ENCODE measurements around the gene PKN3.
"Not testable (repeated sequence)": the region's sequence is repeated elsewhere in the genome, so short reads cannot be mapped to it uniquely, and the experiment has no call there.

The PKN3 gene

DNA sequence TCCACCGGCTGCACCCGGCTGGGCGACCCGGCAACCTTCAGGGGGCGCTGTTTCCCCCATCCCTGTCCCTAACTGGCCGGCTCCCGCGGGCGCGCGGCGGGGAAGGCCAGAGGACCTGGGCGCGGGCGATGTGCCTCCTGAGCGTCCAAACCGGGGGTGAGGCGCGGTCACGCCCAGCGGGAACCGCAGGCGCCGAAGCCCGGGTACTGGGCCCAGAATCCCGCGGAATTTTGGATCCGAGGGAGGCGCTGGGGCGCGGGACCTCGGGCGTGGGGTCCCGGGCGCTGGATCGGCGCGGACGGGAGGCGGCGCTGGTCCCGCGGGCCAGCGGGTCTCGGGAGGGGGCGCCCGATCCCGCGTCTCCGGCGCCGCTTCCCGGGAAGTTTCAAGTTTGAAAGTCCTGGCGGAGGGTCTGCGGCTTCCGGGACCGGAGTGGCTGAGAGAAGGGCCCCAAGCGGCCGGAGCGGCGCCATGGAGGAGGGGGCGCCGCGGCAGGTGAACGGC, at the start of gene PKN3:
Gene PKN3 (plus strand): TSS at position 59 of the 504 bp plus-strand sequence. CDS start 413 bp downstream, at position 472.
- H3K9ac ChIP-seq (ENCODE audit: low read depth, low read length), result peak within 1 kb of the TSS; percentile 63
- H3K4me3 ChIP-seq (ENCODE audit: low read depth, low read length), result peak within 1 kb of the TSS; percentile 81
- H3K27ac ChIP-seq (ENCODE audit: low read depth, low read length), result peak within 1 kb of the TSS; percentile 67
- H3K36me3 ChIP-seq (ENCODE audit: control insufficient read depth, insufficient read depth, low read length), result peaks cover 11% of the 10 kb centered on the region
- no peaks in the 10 kb centered on the region for H3K27me3 ChIP-seq (ENCODE audit: control insufficient read depth, insufficient read depth, low read length)
- no peaks in the 10 kb centered on the region for H3K4me1 ChIP-seq (ENCODE audit: control insufficient read depth, insufficient read depth, low read length)
- no peaks in the 10 kb centered on the region for H3K9me3 ChIP-seq (ENCODE audit: control insufficient read depth, insufficient read depth, low read length)

DNA sequence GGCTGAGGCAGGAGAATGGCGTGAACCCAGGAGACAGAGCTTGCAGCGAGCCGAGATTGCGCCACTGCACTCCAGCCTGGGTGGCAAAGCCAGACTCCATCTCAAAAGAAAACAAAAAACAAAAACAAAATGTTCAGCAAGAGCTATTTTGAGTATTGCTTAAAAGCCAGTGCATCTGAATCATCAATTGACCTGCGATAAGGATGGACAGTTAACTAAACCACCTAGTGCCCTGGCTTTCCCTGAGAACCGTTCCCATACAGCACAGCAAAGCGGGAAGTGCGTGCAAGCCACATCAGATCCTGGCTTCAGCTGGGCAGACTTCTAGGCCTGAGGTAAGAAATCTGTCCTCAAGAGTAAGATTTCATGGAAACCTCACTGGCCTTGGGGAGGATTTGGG, 48.4 kb upstream of the PKN3 start:
- peaks cover 5% of the 10 kb centered on the region; the same call in 1 of the 2 replicates for H3K36me3 ChIP-seq (ENCODE audit: control insufficient read depth, insufficient read depth, low read length)
- no peaks in the 10 kb centered on the region for H3K9me3 ChIP-seq (ENCODE audit: control insufficient read depth, insufficient read depth, low read length)
- no peak overlapping the region for H3K4me3 ChIP-seq (ENCODE audit: low read depth, low read length)
- H3K9ac ChIP-seq (ENCODE audit: low read depth, low read length), result no peak overlapping the region
- no peak overlapping the region for H3K27ac ChIP-seq (ENCODE audit: low read depth, low read length)
- H3K27me3 ChIP-seq (ENCODE audit: control insufficient read depth, insufficient read depth, low read length), result no peaks in the 10 kb centered on the region
- H3K4me1 ChIP-seq (ENCODE audit: control insufficient read depth, insufficient read depth, low read length), result no peaks in the 10 kb centered on the region

DNA sequence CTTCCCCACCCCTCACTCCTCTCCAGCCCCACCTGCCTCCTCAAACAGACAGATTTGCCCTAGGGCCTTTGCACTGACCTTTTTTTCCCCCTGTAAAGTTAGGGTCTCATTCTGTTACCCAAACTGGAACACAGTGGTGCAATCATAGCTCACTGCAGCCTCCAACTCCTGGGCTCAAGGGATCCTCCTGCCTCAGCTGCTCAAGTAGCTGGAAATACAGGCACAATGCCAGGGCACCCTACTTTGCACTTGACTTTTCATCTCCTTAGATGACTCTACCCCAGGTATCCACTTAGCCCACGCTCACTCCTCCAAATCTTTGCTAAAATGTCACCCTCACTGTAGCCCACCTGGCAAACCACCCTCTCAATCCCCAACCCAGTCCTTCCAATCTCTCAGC, 47.8 kb upstream of the PKN3 start:
- Histone ChIP-seq H3K27me3 (ENCODE audit: control insufficient read depth, insufficient read depth, low read length) (no peaks in the 10 kb centered on the region), H3K27ac (ENCODE audit: low read depth, low read length) (no peak overlapping the region), H3K36me3 (ENCODE audit: control insufficient read depth, insufficient read depth, low read length) (peaks cover 3% of the 10 kb centered on the region; the same call in 1 of the 2 replicates), H3K9me3 (ENCODE audit: control insufficient read depth, insufficient read depth, low read length) (no peaks in the 10 kb centered on the region), H3K9ac (ENCODE audit: low read depth, low read length) (no peak overlapping the region), H3K4me1 (ENCODE audit: control insufficient read depth, insufficient read depth, low read length) (no peaks in the 10 kb centered on the region), H3K4me3 (ENCODE audit: low read depth, low read length) (no peak overlapping the region)

DNA sequence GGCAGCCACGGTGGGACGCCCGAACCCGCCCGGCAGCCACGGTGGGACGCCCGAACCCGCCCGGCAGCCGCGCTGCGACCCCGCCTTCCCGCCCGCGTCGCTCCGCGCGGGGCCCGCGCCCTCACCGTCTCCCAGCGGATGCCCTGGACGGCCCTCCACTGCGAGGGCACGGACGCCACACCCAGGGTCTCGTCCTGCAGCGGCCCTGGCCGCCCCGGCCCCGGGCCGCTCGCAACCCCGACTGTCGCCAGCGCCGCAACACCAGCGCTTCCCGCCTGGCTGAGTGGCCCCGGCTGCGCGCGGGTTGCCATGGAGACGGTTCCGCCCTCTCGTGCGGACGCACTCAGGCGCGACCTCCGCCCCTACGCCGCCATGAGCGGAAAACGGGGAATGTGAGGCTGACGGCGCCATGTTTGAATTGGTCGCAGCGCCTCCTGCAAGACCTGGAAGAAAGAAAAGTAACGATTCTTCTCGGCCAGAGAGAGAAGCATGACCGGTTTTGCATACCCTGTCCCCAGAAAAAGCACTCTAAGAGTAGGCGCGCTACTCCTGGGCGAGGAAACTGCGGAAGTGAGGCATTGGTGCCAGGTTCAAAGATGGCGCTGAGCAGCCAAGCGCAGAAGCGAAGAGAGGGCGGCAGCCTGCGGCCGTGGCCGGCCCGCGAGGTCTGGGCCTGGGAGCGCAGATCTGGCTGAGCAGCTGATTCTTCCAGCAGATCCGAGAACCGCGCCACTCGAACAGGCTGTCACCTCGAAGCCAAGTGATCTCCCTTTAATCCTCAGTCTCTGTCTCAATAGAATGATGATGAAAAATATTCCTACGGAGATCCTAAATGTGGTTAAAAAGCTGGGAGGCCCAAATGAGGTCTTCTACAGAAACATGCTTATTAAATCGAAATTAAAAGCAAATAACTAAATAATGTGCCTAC, 45.6 kb upstream of the PKN3 start, which contains the start of gene DYNC2I2:
Gene DYNC2I2 (minus strand): TSS at position 432 of the 928 bp plus-strand sequence. CDS start 121 bp downstream, at position 311.
- peak within 1 kb of the TSS; percentile 100 for H3K9ac ChIP-seq (ENCODE audit: low read depth, low read length)
- H3K36me3 ChIP-seq (ENCODE audit: control insufficient read depth, insufficient read depth, low read length), result peaks cover 3% of the 10 kb centered on the region; the same call in 1 of the 2 replicates

DNA sequence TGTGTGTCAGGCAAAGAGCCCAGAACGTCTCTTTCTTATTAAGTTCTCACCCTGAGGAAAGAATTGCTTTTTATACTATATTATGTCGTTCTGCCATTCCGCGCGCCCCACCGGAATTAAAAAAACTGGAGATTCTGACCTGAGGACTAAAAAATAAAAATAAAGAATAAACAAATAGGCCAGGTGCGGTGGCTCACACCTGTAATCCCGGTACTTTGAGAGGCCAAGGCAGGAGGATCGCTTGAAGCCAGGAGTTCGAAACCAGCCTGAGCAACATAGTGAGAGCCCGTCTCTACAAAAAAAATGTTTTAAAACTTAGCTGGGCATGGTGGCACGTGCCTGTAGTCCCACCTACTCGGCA, 45.0 kb upstream of the PKN3 start:
- Histone ChIP-seq H3K9ac (ENCODE audit: low read depth, low read length) (peak overlapping the region; percentile 100; the same call in 1 of the 2 replicates), H3K4me3 (ENCODE audit: low read depth, low read length) (peak overlapping the region; percentile 71), H3K27me3 (ENCODE audit: control insufficient read depth, insufficient read depth, low read length) (no peaks in the 10 kb centered on the region), H3K36me3 (ENCODE audit: control insufficient read depth, insufficient read depth, low read length) (peaks cover 3% of the 10 kb centered on the region; the same call in 1 of the 2 replicates), H3K27ac (ENCODE audit: low read depth, low read length) (peak overlapping the region; percentile 99), H3K4me1 (ENCODE audit: control insufficient read depth, insufficient read depth, low read length) (no peaks in the 10 kb centered on the region), H3K9me3 (ENCODE audit: control insufficient read depth, insufficient read depth, low read length) (no peaks in the 10 kb centered on the region)

More for the DNA sequence above, 45.6 kb upstream of the PKN3 start, which contains the start of gene DYNC2I2:
- H3K4me3 ChIP-seq (ENCODE audit: low read depth, low read length), result peak within 1 kb of the TSS; percentile 71
- H3K9me3 ChIP-seq (ENCODE audit: control insufficient read depth, insufficient read depth, low read length), result no peaks in the 10 kb centered on the region
- peak within 1 kb of the TSS; percentile 99 for H3K27ac ChIP-seq (ENCODE audit: low read depth, low read length)
- no peaks in the 10 kb centered on the region for H3K27me3 ChIP-seq (ENCODE audit: control insufficient read depth, insufficient read depth, low read length)
- no peaks in the 10 kb centered on the region for H3K4me1 ChIP-seq (ENCODE audit: control insufficient read depth, insufficient read depth, low read length)

DNA sequence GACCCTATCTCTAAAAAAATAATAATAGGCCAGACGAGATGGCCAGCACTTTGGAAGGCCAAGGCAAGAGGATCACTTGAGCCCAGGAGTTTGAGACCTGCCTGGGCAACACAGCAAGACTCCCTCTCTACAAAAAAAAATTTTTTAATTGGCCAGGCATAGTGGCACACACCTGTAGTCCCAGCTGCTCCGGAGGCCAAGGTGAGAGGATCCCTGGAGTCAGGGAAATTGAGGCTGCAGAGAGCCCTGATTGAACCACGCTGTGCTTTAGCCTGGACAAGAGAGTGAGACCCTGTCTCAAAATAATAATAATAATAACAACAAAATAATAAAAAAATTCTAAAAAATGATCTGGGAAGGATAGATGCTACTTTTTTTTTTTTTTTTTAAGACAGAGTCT, 44.5 kb upstream of the PKN3 start:
- no peak overlapping the region for H3K4me3 ChIP-seq (ENCODE audit: low read depth, low read length)
- no peaks in the 10 kb centered on the region for H3K4me1 ChIP-seq (ENCODE audit: control insufficient read depth, insufficient read depth, low read length)
- H3K27ac ChIP-seq (ENCODE audit: low read depth, low read length), result no peak overlapping the region
- H3K9me3 ChIP-seq (ENCODE audit: control insufficient read depth, insufficient read depth, low read length), result no peaks in the 10 kb centered on the region
- H3K36me3 ChIP-seq (ENCODE audit: control insufficient read depth, insufficient read depth, low read length), result peaks cover 3% of the 10 kb centered on the region; the same call in 1 of the 2 replicates
- H3K9ac ChIP-seq (ENCODE audit: low read depth, low read length), result no peak overlapping the region
- H3K27me3 ChIP-seq (ENCODE audit: control insufficient read depth, insufficient read depth, low read length), result no peaks in the 10 kb centered on the region

DNA sequence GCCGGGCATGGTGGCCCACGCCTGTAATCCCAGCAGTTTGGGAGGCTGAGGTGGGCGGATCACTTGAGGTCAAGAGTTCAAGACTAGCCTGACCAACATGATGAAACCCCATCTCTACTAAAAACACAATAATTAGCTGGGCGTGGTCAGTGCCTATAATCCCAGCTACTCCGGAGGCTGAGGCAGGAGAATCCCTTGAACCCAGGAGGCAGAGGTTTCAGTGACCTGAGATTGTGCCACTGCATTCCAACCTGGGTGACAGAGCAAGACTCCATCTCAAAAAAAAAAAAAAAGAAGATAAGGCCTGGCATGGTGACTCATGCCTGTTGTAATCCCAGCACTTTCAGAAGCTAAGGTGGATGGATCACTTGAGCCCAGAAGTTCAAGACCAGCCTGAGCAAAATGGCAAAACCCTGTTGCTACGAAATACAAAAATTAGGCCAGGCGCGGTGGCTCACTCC, 35.8 kb upstream of the PKN3 start:
- not testable (repeated sequence) for H3K9me3 ChIP-seq (ENCODE audit: control insufficient read depth, insufficient read depth, low read length); H3K36me3 ChIP-seq (ENCODE audit: control insufficient read depth, insufficient read depth, low read length); H3K27me3 ChIP-seq (ENCODE audit: control insufficient read depth, insufficient read depth, low read length); H3K9ac ChIP-seq (ENCODE audit: low read depth, low read length); H3K27ac ChIP-seq (ENCODE audit: low read depth, low read length); H3K4me1 ChIP-seq (ENCODE audit: control insufficient read depth, insufficient read depth, low read length); H3K4me3 ChIP-seq (ENCODE audit: low read depth, low read length)

DNA sequence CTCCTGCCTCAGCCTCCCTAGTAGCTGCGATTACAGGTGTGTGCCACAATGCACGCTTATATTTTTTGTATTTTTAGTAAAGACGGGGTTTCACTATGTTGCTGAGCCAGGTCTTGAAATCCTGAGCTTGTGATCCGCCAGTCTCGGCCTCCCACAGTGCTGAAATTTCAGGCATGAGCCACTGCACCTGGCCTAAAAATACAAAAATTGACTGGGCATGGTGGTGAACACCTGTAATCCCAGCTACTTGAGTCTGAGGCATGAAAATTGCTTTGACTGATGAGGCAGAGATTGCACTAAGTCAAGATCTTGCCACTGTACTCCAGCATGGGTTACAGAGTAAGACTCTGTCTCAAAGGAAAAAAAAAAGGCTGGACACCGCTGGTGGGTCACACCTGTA, 32.5 kb upstream of the PKN3 start:
- Histone ChIP-seq H3K4me3 (ENCODE audit: low read depth, low read length) (no peak overlapping the region), H3K27ac (ENCODE audit: low read depth, low read length) (no peak overlapping the region), H3K9me3 (ENCODE audit: control insufficient read depth, insufficient read depth, low read length) (no peaks in the 10 kb centered on the region), H3K4me1 (ENCODE audit: control insufficient read depth, insufficient read depth, low read length) (no peaks in the 10 kb centered on the region), H3K9ac (ENCODE audit: low read depth, low read length) (no peak overlapping the region), H3K27me3 (ENCODE audit: control insufficient read depth, insufficient read depth, low read length) (no peaks in the 10 kb centered on the region), H3K36me3 (ENCODE audit: control insufficient read depth, insufficient read depth, low read length) (no peaks in the 10 kb centered on the region)

DNA sequence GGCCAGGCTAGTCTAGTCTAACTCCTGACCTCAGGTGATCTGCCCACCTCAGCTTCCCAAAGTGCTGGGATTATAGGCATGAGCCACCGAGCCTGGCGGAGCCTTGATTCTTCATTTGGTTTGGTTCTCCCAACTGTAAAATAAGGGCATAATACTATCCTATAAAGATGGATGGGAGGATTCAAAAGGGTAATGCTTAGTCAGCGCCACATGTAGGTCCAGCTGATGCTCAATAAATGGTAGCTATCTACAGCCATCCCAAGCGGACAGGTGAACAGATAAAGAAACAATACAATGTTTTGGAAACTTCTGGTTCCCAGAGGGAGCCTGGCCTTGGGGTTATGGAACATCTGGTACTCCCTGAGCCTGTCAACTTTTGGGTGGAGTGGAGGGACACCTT, 26.9 kb upstream of the PKN3 start:
- H3K9me3 ChIP-seq (ENCODE audit: control insufficient read depth, insufficient read depth, low read length), result no peaks in the 10 kb centered on the region
- H3K27me3 ChIP-seq (ENCODE audit: control insufficient read depth, insufficient read depth, low read length), result no peaks in the 10 kb centered on the region
- H3K27ac ChIP-seq (ENCODE audit: low read depth, low read length), result no peak overlapping the region
- no peak overlapping the region for H3K9ac ChIP-seq (ENCODE audit: low read depth, low read length)
- no peaks in the 10 kb centered on the region for H3K36me3 ChIP-seq (ENCODE audit: control insufficient read depth, insufficient read depth, low read length)
- H3K4me1 ChIP-seq (ENCODE audit: control insufficient read depth, insufficient read depth, low read length), result no peaks in the 10 kb centered on the region
- H3K4me3 ChIP-seq (ENCODE audit: low read depth, low read length), result no peak overlapping the region

DNA sequence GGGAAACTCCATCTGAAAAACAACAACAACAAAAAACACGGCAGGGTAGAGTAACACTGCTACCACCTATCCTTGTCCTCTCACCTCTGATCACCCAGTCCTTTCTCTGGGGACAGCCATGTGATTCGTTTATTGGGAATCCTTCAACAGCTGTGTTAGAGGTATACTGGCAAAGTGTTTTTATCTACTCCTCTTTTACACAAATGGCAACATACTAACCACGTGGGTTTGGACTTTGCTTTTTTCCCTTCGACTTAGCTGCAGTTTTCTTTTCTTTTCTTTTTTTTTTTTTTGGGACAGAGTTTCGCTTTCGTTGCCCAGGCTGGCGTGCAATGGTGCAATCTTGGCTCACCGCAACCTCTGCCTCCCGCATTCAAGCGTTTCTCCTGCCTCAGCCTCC, 24.5 kb upstream of the PKN3 start:
- no peaks in the 10 kb centered on the region for H3K36me3 ChIP-seq (ENCODE audit: control insufficient read depth, insufficient read depth, low read length)
- H3K9ac ChIP-seq (ENCODE audit: low read depth, low read length), result no peak overlapping the region
- H3K4me3 ChIP-seq (ENCODE audit: low read depth, low read length), result no peak overlapping the region
- no peak overlapping the region for H3K27ac ChIP-seq (ENCODE audit: low read depth, low read length)
- no peaks in the 10 kb centered on the region for H3K9me3 ChIP-seq (ENCODE audit: control insufficient read depth, insufficient read depth, low read length)
- no peaks in the 10 kb centered on the region for H3K4me1 ChIP-seq (ENCODE audit: control insufficient read depth, insufficient read depth, low read length)
- H3K27me3 ChIP-seq (ENCODE audit: control insufficient read depth, insufficient read depth, low read length), result no peaks in the 10 kb centered on the region

All from HUES48 (cell line).